HepG2 (cell line): ENCODE measurements around the gene EPB41L1. TPM values are rescaled to one million over a fixed set of nuclear protein-coding genes. Genes with fewer than 3 reads are reported as not detected.

Experiments used
- CREB1 ChIP-seq, 2 experiments: fragments of 450-650 bp in 1 of 2; IDR thresholded peaks; 2 replicates each; pipeline ENCODE4 v1.6.1; 2016 to 2017; ENCODE audit warnings: control low read depth in 1 of 2, mild to moderate bottlenecking in 1 of 2, missing compliant biosample characterization in 1 of 2, missing genetic modification characterization in 1 of 2
- GATAD2A ChIP-seq: IDR thresholded peaks from 2 replicates; pipeline ENCODE4 v1.6.1; 2016
- GZF1 ChIP-seq: sonication (generic); formaldehyde crosslinking; IDR thresholded peaks from 2 replicates; pipeline ENCODE4 v1.5.1; 2020; ENCODE audit warnings: mild to moderate bottlenecking, missing genetic modification reagents
- KAT8 ChIP-seq: IDR thresholded peaks from 2 replicates; pipeline ENCODE4 v1.6.1; 2016; ENCODE audit warnings: missing genetic modification reagents, missing compliant biosample characterization
- NCOA2 ChIP-seq: sonication (generic); formaldehyde crosslinking; IDR thresholded peaks from 2 replicates; pipeline ENCODE4 v1.8.0; 2022; ENCODE audit warnings: inconsistent platforms
- NONO ChIP-seq, 2 experiments: fragments of 450-650 bp in 1 of 2; sonication (generic) in 1 of 2; formaldehyde crosslinking in 1 of 2; IDR thresholded peaks in 1 of 2; conservative IDR thresholded peaks in 1 of 2; 2 replicates each; pipeline versions ENCODE4 v1.6.1 to v1.8.0; 2017 to 2022; ENCODE audit warnings: mild to moderate bottlenecking in 1 of 2, missing genetic modification reagents in 1 of 2, moderate library complexity in 1 of 2
- ZBTB42 ChIP-seq: sonication (generic); formaldehyde crosslinking; IDR thresholded peaks from 2 replicates; pipeline ENCODE4 v1.5.0; 2020; ENCODE audit warnings: mild to moderate bottlenecking, missing genetic modification reagents
- ZBTB7A ChIP-seq: sonication (generic); formaldehyde crosslinking; IDR thresholded peaks from 2 replicates; pipeline ENCODE4 v1.8.0; 2022; ENCODE audit warnings: mild to moderate bottlenecking, missing genetic modification reagents
- ZC3H13 ChIP-seq: sonication (generic); formaldehyde crosslinking; IDR thresholded peaks from 2 replicates; pipeline ENCODE4 v1.8.1; 2023; ENCODE audit warnings: mild to moderate bottlenecking, missing genetic modification reagents, moderate library complexity
- ZFP36L1 ChIP-seq: sonication (generic); formaldehyde crosslinking; IDR thresholded peaks from 2 replicates; pipeline ENCODE4 v1.8.0; 2022; ENCODE audit warnings: mild to moderate bottlenecking, missing genetic modification reagents, moderate library complexity
- ZNF10 ChIP-seq: sonication (generic); formaldehyde crosslinking; IDR thresholded peaks from 2 replicates; pipeline ENCODE4 v1.4.0; 2020; ENCODE audit warnings: mild to moderate bottlenecking, low read depth, missing genetic modification reagents, borderline replicate concordance
- ZNF124 ChIP-seq: sonication (generic); formaldehyde crosslinking; IDR thresholded peaks from 2 replicates; pipeline ENCODE4 v1.4.0; 2020; ENCODE audit warnings: missing genetic modification reagents
- ZNF296 ChIP-seq: sonication (generic); formaldehyde crosslinking; conservative IDR thresholded peaks from 2 replicates; pipeline ENCODE4 v1.5.0; 2020; ENCODE audit warnings: mild to moderate bottlenecking, missing genetic modification reagents
- ZNF337 ChIP-seq: sonication (generic); formaldehyde crosslinking; IDR thresholded peaks from 2 replicates; pipeline ENCODE4 v1.5.1; 2020; ENCODE audit warnings: missing genetic modification reagents, low read depth, mild to moderate bottlenecking, borderline replicate concordance
- ZNF510 ChIP-seq: sonication (generic); formaldehyde crosslinking; IDR thresholded peaks from 2 replicates; pipeline ENCODE4 v1.4.0; 2020; ENCODE audit warnings: low read depth, mild to moderate bottlenecking, missing genetic modification reagents
- ZNF550 ChIP-seq: sonication (generic); formaldehyde crosslinking; IDR thresholded peaks from 2 replicates; pipeline ENCODE4 v1.4.0; 2020; ENCODE audit warnings: mild to moderate bottlenecking, missing genetic modification reagents, borderline replicate concordance
- ZNF780A ChIP-seq: sonication (generic); formaldehyde crosslinking; IDR thresholded peaks from 2 replicates; pipeline ENCODE4 v1.8.0; 2022; ENCODE audit warnings: mild to moderate bottlenecking, missing genetic modification reagents, moderate library complexity
- polyA plus RNA-seq, 8 experiments: library from polyadenylated mRNA; depleted of rRNA in 3 of 8; stranded (reverse) in 7 of 8; unstranded in 1 of 8; fragments of >200 nt; fragmentation: Illumina TruSeq in 4 of 8; extraction: Trizol in 4 of 8; gene quantifications; 2 replicates each; pipeline versions ENCODE4 v1.2.1 to v1.2.3, GENCODE V29; 2011 to 2016; ENCODE audit warnings: low read depth in 4 of 8, missing spikeins in 1 of 8, mixed read lengths in 1 of 8; ENCODE audit not compliant: insufficient read depth in 1 of 8
- total RNA-seq, 5 experiments: library from RNA; depleted of rRNA; stranded (reverse); fragments of >200 nt; fragmentation: Illumina TruSeq; extraction: Trizol; gene quantifications; 2 replicates each; pipeline ENCODE4 v1.2.3, GENCODE V29; 2016; ENCODE audit warnings: low read depth in 1 of 5
- TF ChIP-seq, protein P1 (sequence below): sonication (generic); formaldehyde crosslinking; conservative IDR thresholded peaks from 2 replicates; pipeline ENCODE4 v1.4.0; 2020; ENCODE audit warnings: missing genetic modification reagents
- TF ChIP-seq, protein P2 (sequence below): sonication (generic); formaldehyde crosslinking; IDR thresholded peaks from 2 replicates; pipeline ENCODE4 v1.9.0; 2021; ENCODE audit warnings: missing genetic modification reagents, mild to moderate bottlenecking, borderline replicate concordance
- TF ChIP-seq, protein P3 (sequence below): sonication (generic); formaldehyde crosslinking; IDR thresholded peaks from 2 replicates; pipeline ENCODE4 v1.5.0; 2020; ENCODE audit warnings: missing genetic modification reagents
- TF ChIP-seq, protein P4 (sequence below): sonication (generic); formaldehyde crosslinking; IDR thresholded peaks from 2 replicates; pipeline ENCODE4 v1.5.1; 2020; ENCODE audit warnings: missing genetic modification reagents, mild to moderate bottlenecking, borderline replicate concordance

The EPB41L1 gene
- total and polyA plus RNA-seq, 2 of the 13 experiments (the other 11 are each of a cell fraction or from before 2014, with no cell fraction given) = 16.7 to 39.0 TPM

DNA sequence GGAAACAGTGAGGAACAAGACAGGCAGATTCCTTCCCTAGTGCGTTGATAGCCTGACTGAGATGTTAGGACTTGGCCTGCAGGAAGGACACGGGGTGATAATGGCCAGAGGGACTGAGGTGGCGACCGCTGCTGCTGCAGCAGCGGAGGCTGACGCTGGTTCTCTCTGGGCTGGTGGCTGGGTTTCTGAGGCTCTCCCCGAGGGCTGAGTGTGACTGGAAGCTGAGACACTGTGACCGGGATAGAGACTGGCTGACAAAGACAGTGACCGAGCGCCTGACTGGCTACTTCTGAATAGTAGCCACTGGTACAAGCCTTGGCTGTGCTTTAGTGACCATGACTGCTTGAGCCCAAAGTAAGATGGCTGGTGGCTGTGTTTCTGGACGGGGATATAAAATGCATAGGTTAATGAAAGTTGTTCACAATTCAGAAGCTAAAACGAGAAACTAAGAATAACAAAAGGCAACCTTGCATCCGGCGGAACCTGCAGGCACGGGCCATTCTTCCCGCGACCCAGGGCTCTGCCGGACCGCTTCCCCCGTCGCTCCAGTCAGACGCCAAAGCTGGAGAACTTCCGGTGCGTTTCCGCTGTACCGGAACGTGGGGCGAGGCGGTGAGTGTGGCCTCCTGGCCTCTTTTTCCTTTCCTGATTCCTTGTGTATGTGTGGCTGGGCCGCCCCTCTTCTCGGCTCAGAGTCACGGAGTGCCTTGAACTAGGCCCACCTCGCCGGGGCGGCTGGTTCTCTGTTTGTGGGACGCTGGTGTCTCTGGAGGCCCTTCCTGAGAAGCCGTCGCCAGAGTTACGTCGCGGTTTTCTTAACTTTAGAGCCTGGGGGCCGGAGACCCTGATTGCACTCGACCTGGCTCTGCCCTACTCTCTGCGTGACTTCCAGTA, 81.6 kb downstream of the EPB41L1 start, which contains the start of gene AAR2 (continued):
- TF ChIP-seq, protein P1, sequence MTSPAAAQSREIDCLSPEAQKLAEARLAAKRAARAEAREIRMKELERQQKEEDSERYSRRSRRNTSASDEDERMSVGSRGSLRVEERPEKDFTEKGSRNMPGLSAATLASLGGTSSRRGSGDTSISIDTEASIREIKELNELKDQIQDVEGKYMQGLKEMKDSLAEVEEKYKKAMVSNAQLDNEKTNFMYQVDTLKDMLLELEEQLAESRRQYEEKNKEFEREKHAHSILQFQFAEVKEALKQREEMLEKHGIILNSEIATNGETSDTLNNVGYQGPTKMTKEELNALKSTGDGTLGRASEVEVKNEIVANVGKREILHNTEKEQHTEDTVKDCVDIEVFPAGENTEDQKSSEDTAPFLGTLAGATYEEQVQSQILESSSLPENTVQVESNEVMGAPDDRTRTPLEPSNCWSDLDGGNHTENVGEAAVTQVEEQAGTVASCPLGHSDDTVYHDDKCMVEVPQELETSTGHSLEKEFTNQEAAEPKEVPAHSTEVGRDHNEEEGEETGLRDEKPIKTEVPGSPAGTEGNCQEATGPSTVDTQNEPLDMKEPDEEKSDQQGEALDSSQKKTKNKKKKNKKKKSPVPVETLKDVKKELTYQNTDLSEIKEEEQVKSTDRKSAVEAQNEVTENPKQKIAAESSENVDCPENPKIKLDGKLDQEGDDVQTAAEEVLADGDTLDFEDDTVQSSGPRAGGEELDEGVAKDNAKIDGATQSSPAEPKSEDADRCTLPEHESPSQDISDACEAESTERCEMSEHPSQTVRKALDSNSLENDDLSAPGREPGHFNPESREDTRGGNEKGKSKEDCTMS = no peak; the same call in none of the 2 replicates
- TF ChIP-seq ZBTB7A (CRISPR knock-in tag) (peak; percentile 90), ZNF124 (peak; percentile 99), ZC3H13 (CRISPR knock-in tag) (peak; percentile 93), ZNF296 (CRISPR knock-in tag) (no peak; the same call in none of the 2 replicates), NCOA2 (CRISPR knock-in tag) (peak; percentile 65; the same call in 1 of the 2 replicates), KAT8 (peak; percentile 100), GATAD2A (peak; percentile 93), ZNF510 (peak; percentile 94), ZBTB42 (CRISPR knock-in tag) (peak; percentile 95; the same call in 1 of the 2 replicates), GZF1 (CRISPR knock-in tag) (peak; percentile 89), ZNF337 (CRISPR knock-in tag) (peak; percentile 76; the same call in 1 of the 2 replicates), CREB1 (IDR thresholded peaks at IDR 0.05) (peak; percentile 49; the same call in 1 of the 2 replicates), CREB1 (CRISPR knock-in tag; IDR thresholded peaks at IDR 0.05) (peak; percentile 76), ZFP36L1 (CRISPR knock-in tag) (peak; percentile 22; the same call in 1 of the 2 replicates), ZNF10 (CRISPR knock-in tag) (no peak), ZNF780A (CRISPR knock-in tag) (peak; percentile 95), ZNF550 (CRISPR knock-in tag) (peak; percentile 87), NONO (IDR thresholded peaks at IDR 0.05) (no peak), NONO (CRISPR knock-in tag; conservative IDR thresholded peaks at IDR 0.05) (peak; percentile 99)
- TF ChIP-seq, protein P2, sequence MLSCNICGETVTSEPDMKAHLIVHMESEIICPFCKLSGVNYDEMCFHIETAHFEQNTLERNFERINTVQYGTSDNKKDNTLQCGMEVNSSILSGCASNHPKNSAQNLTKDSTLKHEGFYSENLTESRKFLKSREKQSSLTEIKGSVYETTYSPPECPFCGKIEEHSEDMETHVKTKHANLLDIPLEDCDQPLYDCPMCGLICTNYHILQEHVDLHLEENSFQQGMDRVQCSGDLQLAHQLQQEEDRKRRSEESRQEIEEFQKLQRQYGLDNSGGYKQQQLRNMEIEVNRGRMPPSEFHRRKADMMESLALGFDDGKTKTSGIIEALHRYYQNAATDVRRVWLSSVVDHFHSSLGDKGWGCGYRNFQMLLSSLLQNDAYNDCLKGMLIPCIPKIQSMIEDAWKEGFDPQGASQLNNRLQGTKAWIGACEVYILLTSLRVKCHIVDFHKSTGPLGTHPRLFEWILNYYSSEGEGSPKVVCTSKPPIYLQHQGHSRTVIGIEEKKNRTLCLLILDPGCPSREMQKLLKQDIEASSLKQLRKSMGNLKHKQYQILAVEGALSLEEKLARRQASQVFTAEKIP = 0 out of 2 replicates have a peak, but pooled peaks have one; percentile 25
- TF ChIP-seq, protein P3, sequence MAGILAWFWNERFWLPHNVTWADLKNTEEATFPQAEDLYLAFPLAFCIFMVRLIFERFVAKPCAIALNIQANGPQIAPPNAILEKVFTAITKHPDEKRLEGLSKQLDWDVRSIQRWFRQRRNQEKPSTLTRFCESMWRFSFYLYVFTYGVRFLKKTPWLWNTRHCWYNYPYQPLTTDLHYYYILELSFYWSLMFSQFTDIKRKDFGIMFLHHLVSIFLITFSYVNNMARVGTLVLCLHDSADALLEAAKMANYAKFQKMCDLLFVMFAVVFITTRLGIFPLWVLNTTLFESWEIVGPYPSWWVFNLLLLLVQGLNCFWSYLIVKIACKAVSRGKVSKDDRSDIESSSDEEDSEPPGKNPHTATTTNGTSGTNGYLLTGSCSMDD (CRISPR knock-in tag) = no peak
- TF ChIP-seq, protein P4, sequence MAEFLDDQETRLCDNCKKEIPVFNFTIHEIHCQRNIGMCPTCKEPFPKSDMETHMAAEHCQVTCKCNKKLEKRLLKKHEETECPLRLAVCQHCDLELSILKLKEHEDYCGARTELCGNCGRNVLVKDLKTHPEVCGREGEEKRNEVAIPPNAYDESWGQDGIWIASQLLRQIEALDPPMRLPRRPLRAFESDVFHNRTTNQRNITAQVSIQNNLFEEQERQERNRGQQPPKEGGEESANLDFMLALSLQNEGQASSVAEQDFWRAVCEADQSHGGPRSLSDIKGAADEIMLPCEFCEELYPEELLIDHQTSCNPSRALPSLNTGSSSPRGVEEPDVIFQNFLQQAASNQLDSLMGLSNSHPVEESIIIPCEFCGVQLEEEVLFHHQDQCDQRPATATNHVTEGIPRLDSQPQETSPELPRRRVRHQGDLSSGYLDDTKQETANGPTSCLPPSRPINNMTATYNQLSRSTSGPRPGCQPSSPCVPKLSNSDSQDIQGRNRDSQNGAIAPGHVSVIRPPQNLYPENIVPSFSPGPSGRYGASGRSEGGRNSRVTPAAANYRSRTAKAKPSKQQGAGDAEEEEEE (CRISPR knock-in tag) = peak; percentile 78; the same call in 1 of the 2 replicates
